ENCODE results near the gene UBE2G2.

The UBE2G2 gene

GRCh38 chr21:44783020-44783696 is 18.5 kb downstream of the UBE2G2 start:
- DNase-seq: no peak

DNA sequence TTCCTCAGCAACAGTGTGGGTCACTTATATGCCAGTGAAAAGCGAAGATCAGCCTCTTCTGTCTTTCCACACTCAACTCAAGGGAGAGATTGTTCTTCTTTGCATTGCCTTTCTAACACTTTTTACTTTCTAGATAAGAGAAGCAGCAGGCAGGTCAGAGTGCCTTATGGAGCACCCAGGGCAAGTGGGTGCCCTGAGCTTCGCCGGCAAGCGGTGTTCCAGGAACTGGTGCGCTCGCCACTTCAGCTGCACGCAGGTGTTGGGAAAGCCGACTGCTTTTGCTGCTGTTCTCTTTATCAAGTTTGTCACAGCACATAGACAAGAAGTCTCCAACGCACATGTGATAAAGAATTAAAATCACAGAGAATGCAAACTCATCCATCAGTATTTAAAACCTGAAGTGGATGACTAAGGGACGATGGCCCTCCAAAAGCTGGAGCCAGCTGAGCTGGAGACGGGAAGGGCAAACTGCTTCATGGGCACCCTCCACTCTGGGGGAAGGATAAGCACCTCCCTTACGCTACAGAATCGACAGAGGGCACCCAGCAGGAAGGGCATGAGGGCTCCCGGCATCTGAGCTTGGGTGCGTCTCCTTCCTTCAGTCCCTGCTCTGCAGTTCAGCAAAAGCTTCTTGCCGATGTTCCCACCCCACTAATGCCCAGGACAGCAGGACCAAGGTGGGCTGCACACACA is 20.7 kb downstream of the UBE2G2 start:
- DNase-seq: no peak

- no peak for DNase-seq
These were observed 21.5 kb downstream of the UBE2G2 start for GRCh38 chr21:44780137-44780502.

- DNase-seq: no peak
These were observed 22.0 kb downstream of the UBE2G2 start for GRCh38 chr21:44779417-44780136.

- no peak for DNase-seq
These were observed 22.6 kb downstream of the UBE2G2 start for GRCh38 chr21:44778983-44779382.

- DNase-seq: no peak
These were observed 23.1 kb downstream of the UBE2G2 start for GRCh38 chr21:44778499-44778911.

- no peak for DNase-seq
These were observed 23.5 kb downstream of the UBE2G2 start for GRCh38 chr21:44778094-44778493.

DNA sequence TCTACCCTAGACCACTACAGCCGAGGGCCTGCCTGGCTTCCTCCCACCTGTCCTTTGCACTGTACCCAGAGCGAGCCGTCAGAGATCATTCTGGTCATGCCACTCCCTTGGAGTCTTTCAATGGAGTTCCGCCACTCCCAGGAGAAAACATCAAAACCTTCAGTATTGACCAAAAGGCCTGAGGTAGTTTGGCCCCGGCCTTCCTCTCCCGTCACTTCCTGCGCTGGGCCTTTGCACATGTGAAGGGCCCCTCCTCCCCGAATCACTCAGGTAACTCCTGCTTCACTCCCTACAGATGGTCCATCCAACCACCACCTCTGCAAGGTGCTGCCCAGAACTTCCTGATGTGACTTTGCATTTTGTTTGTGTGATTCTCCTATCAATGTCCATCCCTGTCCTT is 26.6 kb downstream of the UBE2G2 start:
- DNase-seq: no peak

- no peak for DNase-seq
These were observed 28.2 kb downstream of the UBE2G2 start for GRCh38 chr21:44773291-44773932.

- DNase-seq: no peak
These were observed 29.6 kb downstream of the UBE2G2 start for GRCh38 chr21:44771896-44772525.

- DNase-seq: no peak
These were observed 33.5 kb downstream of the UBE2G2 start for GRCh38 chr21:44767834-44768831.

GRCh38 chr21:44766818-44767354 is 34.7 kb downstream of the UBE2G2 start:
- no peak for DNase-seq

DNA sequence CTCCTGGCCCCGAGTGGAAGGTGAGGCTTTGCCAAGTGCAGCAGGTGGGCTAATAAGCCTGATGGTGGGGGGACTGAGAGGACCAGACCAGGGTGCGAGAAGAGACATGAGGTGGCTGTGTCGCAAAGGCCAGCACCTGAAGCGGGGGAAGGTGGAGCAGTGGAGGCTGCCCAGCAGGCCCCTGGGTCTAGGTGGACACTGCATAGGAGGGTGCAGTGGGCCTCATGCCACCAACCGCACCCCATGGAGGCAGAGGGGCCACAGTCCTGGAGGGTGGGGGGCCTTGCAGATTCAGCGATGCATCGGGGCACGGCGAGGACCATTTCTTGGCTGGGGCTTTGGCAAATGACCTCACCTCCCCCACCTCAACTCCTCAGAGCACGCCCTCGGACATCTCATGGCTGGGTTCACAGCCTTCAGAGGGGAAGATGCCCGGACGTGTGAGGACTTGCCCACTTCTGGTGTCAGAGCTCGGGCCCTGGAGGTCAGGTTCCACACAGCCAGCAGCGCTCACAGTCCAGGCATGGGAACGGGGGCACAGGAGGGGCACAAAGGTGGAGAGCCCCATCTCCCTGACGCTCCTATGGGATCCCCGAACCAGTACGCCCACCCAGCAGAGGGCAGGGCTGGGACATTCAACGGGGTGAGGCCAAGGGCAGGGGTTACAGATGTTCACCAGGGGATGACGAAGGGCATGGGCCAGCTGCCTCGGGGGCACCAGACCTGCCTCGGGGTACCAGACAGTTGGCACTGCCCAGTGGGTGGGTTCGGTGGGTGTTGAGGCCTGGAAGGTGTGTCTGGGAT is 35.4 kb downstream of the UBE2G2 start:
- DNase-seq: no peak

DNA sequence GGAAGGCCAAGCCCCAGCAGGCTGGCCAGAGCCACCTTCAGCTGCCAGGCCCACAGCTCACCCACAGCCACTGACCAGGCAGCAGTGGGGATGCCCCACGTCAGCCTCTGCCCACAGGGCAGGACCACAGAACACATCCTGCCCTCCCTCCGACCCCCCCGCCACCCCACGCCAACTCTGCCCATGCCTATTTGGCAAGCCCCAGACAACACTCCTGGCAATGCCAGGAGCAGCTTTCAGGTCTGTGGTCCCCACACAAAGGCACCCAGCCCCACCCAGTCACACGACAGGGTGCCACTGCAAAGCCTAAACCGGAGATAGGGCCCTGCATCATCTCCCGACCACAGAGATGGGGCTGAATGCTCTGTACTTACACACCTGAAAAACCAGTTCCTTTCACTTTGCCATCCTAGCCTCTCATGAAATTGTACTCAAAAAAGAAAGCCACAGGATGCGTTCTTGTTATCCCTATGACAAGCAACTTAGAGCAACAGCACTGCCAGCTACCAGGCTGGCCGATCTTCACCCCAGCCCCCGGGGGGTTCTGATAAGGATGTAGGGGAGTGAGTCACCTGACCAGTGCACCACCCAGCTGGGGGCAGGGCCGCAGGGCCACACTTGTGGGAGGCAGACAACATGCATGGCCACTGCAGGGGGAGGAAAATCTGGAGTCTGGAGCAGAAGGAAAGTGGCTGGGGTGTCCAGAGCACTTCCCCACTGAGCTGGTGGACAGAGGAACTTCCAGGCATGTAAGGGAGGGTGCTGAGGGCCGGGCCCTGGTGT is 36.2 kb downstream of the UBE2G2 start:
- no peak for DNase-seq

DNA sequence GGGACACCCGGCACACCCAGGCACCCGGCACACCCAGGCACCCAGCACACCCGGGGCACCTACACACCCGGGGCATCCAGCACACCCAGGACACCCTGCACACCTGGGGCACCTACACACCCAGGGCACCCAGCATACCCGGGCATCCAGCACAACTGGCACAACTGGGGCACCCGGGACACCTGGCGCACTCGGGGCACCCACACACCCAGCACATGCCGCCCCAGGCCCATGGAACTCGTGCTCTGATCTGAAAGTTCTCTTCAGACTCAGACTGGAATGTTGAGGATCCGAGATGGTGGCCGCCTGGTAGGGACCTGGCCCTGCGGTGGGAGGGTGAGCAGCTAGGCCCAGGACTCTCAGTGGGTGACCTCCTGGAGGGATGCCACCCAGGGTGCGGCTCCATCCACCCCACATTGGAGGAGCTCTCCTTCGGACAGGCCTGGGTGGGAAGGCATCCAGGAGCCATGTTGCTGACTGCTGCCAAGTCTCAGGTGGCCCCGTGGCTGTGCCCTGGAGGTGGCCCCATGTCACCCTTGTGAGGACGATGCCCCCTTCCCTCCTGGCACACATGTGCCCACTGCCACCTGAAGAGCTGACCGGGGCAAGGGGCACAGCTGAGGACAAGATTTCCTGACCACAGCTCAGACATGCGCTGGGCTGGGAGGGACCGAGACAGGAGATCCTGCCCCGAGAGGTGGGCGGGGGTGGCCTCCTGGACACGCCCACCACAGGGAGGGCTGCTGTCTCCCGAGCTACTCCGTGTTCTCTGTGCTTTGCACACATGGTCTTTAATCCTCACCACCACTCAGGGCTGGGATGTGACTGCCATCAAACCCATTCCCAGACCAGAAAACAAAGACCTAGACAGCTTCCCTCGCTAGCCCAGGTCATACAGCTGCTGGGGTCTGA is 37.0 kb downstream of the UBE2G2 start:
- DNase-seq: no peak

DNA sequence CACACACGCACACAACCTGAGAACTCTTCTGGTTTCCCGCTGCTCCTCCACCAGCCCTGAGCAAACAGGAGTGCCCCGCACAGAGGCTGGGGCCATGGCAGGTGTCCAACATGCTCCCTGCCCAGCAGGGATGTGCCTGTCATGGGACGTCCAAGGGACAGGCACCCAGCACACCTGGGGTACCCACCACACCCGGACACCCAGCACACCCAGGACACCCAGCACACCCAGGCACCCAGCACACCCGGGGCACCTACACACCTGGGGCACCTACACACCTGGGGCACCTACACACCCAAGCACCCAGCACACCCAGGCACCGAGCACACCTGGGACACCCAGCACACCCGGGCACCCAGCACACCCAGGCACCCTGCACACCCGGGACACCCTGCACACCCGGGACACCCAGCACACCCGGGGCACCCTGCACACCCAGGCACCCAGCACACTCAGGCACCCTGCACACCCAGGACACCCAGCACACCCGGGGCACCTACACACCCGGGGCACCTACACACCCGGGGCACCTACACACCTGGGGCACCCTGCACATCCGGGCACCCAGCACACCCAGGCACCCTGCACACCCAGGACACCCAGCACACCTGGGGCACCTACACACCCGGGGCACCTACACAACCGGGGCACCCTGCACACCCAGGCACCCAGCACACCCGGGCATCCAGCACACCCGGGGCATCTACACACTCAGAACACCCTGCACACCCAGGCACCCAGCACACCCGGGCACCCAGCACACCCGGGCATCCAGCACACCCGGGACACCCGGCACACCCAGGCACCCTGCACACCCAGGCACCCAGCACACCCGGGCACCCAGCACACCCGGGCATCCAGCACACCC is 37.9 kb downstream of the UBE2G2 start:
- DNase-seq: no peak

DNA sequence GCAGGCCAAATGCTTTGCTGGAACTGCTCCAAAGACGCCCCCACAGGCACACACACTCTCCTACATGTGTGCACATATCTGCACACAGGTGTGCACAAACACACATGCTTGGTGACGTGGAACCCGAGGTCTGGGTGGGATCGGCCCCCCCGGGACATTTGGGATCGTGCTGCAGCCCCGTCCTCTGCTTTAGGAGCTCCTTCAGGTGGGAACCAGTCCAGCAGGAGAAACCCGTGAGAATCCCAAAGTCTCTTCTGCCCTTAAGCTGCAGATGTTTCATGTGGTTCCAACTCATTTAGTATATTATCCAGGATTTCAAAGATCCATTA is 38.6 kb downstream of the UBE2G2 start:
- no peak for DNase-seq
